SW 1271 (cell line): ENCODE results near the gene RNASET2.
"Not testable (repeated sequence)": the region's sequence is repeated elsewhere in the genome, so short reads cannot be mapped to it uniquely, and the experiment has no call there.

ENCODE experiments used
- DNase-seq, 2 experiments: peaks; one replicate each; lab custom pipeline; 2025; lab: John Stamatoyannopoulos, UW

RNASET2 gene

GRCh38 chr6:166903027-166903426, 53.3 kb downstream of the RNASET2 start:
- no peak for DNase-seq

- DNase-seq, result no peak
These were observed 54.1 kb downstream of the RNASET2 start for GRCh38 chr6:166902211-166902755.

DNA sequence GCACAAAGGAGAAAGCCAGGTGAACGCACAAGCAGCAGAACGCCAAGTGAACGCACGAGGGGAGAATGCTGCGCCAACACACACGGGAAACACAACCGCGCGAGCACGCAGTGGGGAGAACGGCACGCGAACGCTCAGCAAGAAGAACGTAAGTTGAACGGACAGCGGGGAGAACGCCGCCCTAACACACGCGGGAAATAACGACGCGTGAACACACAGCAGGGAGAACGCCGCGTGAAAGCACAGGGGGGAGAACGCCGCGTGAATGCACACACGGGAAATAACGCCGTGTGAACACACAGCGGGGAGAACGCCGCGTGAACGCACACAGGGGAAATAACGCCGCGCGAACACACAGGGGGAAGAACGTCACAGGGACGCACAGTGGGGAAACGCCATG, 54.7 kb downstream of the RNASET2 start:
- DNase-seq, result no peak

DNA sequence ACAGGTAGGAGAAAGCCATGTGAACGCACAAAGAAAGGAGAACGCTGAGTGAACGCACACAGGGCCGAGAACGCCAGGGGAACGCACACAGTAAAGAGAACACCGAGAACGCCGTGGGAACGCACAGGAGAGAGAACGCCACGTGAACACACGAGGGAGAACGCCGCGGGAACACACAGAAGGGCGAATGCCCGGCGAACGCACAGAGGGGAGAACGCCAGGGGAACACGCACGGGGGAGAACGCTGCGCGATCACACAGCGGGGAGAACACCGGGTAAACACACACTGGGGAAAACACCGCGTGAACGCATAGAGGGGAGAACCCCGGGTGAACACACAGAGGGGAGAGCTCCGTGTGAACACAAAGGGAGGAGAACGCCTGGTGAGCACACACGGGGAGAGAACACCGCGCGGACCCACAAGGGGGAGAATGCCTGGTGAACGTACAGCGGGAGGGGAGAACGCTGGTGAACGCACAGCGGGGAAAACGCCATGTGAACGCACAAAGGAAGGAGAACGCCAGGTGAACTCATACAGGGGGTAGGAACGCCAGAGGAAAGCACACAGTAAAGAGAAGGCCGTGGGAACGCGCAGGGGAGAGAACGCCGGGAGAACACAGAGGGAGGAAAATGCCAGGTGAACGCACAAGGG, 55.3 kb downstream of the RNASET2 start:
- no peak for DNase-seq

DNA sequence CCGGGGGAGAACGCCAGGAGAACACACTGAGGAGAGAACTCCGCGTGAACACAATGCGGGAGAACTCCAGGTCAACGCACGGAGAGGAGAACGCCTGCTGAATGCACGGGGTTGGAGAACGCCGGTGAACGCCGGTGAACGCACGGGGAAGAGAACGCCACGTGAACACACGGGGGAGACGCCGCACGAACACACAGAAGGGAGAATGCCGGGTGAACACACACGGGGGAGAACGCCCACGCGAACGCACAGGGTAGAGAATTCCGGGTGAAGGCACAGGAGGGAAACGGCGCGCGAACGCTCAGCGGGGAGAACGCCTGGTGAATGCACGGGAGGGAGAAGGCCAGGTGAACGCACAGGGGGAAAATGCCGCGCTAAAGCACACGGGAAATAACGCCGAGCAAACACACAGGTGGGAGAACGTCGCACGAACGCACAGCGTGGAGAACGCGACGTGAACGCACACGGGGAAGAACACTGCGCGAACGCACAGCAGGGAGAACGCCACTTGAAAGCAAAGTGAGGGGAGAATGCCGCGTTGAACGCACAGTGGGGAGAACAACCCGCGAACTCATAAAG, 56.1 kb downstream of the RNASET2 start:
- no peak for DNase-seq

GRCh38 chr6:166898910-166899309, 57.4 kb downstream of the RNASET2 start:
- no peak for DNase-seq

DNA sequence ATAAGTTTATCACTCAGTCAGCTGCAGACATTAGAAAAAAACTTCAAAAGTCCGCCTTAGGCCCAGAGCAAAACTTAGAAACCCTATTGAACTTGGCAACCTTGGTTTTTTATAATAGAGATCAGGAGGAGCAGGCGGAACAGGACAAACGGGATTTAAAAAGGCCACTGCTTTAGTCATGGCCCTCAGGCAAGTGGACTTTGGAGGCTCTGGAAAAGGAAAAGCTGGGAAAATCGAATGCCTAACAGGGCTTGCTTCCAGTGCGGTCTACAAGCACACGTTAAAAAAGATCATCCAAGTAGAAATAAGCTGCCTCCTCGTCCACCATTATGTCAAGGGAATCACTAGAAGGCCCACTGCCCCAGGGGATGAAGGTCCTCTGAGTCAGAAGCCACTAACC, 61.7 kb downstream of the RNASET2 start:
- DNase-seq, result not testable (repeated sequence)

DNA sequence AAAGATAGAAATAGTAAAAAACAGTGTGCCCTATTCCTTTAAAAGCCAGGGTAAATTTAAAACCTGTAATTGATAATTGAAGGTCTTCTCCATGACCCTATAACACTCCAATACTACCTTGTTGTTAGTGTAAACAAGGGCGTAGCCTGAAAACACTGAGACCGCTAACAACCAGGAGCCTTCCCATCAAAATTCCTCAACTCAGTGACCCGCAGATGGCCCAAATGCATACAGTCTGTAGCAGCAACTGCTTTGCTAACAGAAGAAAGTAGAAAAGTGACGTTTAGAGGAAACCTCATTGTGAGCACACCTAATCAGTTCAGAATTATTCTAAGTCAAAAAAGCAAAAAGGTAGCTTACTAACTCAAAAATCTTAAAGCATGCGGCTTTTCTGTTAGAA, 63.9 kb downstream of the RNASET2 start:
- not testable (repeated sequence) for DNase-seq

GRCh38 chr6:166886773-166887172, 69.6 kb downstream of the RNASET2 start:
- not testable (repeated sequence) for DNase-seq

DNA sequence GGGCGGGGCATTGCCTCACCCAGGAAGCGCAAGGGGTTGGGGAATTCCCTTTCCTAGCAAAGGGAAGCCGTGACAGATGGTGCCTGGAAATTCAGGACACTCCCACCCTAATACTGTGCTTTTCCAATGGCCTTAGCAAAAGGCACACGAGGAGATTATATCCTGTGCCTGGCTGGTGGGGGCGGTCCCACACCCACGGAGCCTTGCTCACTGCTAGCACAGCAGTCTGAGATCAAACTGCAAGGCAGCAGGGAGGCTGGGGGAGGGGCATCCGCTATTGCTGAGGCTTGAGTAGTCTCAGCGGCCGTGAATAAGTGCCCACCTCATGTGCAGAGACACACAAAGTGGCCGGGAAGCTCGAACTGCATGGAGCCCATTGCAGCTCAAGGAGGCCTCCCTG, 71.4 kb downstream of the RNASET2 start:
- DNase-seq, result not testable (repeated sequence)

DNA sequence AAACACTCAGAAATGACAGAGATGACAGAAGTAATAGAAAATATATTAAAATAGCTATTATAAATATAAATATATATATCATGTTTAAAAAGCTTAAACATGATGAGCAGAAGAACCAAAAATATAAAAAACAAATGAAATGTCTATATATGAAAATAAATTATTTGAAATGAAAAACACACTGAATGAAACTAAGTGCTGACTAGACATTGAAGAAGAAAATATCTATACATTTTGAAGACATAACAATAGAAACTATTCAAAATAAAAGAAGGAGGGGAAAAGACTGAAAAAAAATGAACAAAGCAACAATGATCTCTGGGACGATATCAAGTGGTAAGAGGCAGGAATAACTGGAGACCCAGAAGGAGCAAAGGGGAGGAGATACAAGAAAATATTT, 76.8 kb downstream of the RNASET2 start:
- DNase-seq, result no peak
